Muscle of arm (tissue), 14 donors: ENCODE measurements around the gene OSBPL6. TPM values are rescaled to one million over a fixed set of nuclear protein-coding genes. Genes with fewer than 3 reads are reported as not detected.
"Not testable (repeated sequence)": the region's sequence is repeated elsewhere in the genome, so short reads cannot be mapped to it uniquely, and the experiment has no call there.

Experiments used
- DNase-seq: peaks from one replicate; pipeline ENCODE4 v3.0.0-alpha.2; 2013
- long read RNA-seq, 11 donors: transcript quantifications; one replicate each; lab custom pipeline, GENCODE V29; 2026
- polyA plus RNA-seq, 12 donors: library from polyadenylated mRNA; unstranded; fragments of 120-200 nt; gene quantifications; one replicate each; pipeline ENCODE4 v1.2.1, GENCODE V29; 2013; ENCODE audit not compliant: insufficient read length in 12 of 12

OSBPL6 gene
- 1 to 10 TPM in 11 of 12 donors, not detected in 1; 2.2 to 9.8 (median 7.6) TPM for polyA plus RNA-seq
- long read RNA-seq, donor 1, result 0 reads
- long read RNA-seq, donor 2, result 0 reads
- long read RNA-seq, donor 3, partial matches to known transcripts, result 0 of 2 reads
- long read RNA-seq, donor 3, other reads (novel, unspliced or antisense), result 0 of 2 reads
- long read RNA-seq, donor 4, result 0 reads
- long read RNA-seq, donor 5, result 0 reads
- long read RNA-seq, donor 6, result 0 reads
- long read RNA-seq, donor 7, result 0 reads
- long read RNA-seq, donor 8, result 0 reads
- long read RNA-seq, donor 9, result 0 reads
- long read RNA-seq, donor 10, result 0 reads
- long read RNA-seq, donor 11, full-length matches to known transcripts, result 1 of 1 reads
- long read RNA-seq, donor 11, partial matches to known transcripts, result 0 of 1 reads
- long read RNA-seq, donor 11, other reads (novel, unspliced or antisense), result 0 of 1 reads

GRCh38 chr2:178193823-178194599 is at the start of gene OSBPL6:
Gene OSBPL6 (plus strand): TSS chr2:178194512. CDS start chr2:178306185, 111,673 bp downstream.
- peak; percentile 73 for DNase-seq

DNA sequence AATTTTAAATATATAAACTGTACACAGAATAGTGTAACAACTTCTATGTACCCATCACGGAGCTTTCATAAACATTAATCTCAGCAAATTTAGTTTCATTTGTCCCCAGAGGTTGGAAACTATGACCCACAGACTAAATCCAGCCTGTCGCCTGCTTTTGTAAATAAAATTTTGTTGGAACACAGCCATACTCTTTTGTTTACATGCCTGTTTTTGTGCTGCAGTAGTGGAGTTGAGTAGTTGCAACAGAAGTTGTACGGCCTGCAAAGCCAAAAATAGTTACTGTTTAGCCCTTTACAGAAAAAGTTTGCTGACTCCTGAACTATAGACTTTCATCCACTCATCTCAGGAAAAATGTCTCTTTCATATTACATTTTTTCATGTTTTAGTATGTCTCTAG is 42.3 kb upstream of the OSBPL6 start:
- DNase-seq, result no peak

DNA sequence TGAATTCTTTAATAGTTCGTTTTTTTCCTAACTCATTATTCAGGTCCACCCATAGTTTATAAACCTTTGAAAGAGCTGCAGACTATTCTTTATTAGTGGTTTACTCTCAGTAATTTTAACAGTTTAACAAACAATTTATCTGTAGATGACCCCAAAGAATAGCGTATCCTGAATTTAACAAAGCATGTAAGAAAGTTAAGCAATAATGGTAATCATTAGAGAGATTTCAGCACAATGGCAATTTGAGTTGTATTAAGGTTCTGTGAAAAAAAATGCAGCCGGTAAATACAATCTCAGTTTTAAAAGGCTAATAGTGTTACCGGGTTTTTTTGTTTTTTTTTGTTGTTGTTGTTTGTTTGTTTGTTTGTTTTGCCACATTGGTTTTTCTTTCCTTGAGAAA is 41.8 kb upstream of the OSBPL6 start:
- DNase-seq, result no peak

DNA sequence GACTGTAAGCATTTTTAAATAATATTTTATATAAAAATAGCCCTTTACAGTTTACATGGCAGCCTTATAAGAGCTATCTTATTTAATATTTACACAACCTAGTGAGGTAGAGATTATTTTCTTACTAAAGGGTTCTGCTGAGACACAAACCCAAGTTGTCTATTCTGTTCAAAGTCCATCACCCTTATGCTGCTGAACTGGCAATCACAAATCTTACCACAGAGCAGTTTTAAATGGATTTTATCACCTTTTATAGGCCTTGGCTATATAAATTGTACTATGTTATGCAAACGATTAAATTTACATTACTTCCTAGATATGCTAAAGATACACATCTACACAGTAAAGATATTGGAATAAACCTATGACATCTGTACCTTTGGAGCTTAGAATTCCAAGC is 41.3 kb upstream of the OSBPL6 start:
- no peak for DNase-seq

DNA sequence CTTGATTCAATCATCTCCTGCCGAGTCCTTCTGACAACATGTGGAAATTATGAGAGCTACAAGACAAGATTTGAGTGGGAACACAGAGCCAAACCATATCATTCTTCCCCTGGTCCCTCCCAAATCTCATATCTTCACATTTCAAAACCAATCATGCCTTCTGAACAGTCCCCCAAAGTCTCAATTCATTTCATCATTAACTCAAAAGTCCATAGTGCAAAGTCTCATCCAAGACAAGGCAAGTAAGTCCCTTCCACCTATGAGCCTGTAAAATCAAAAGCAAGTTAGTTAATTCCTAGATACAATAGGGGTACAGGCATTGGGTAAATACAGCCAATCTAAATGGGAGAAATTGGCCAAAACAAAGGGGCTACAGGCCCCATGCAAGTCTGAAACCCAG is 40.4 kb upstream of the OSBPL6 start:
- not testable (repeated sequence) for DNase-seq

DNA sequence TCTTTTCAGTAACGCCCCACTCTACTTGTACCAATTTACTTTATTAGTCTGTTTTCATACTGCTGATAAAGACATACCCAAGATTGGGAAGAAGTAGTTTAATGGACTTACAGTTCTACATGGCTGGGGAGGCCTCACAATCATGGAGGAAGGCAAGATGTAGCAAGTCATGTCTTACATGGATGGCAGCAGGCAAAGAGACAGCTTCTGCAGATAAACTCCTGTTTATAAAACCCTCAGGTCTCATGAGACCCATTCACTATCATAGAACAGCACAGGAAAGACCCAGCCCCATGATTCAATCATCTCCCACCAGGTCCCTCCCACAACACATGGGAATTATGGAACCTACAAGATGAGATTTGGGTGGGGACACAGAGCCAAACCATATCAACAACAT is 38.8 kb upstream of the OSBPL6 start:
- DNase-seq, result no peak

- DNase-seq, result no peak
These were observed 36.7 kb upstream of the OSBPL6 start for GRCh38 chr2:178157574-178157973.

- no peak for DNase-seq
These were observed 34.3 kb upstream of the OSBPL6 start for GRCh38 chr2:178159966-178160365.

- DNase-seq, result no peak
These were observed 33.7 kb upstream of the OSBPL6 start for GRCh38 chr2:178160601-178161000.

GRCh38 chr2:178163395-178163794 is 30.9 kb upstream of the OSBPL6 start:
- no peak for DNase-seq

DNA sequence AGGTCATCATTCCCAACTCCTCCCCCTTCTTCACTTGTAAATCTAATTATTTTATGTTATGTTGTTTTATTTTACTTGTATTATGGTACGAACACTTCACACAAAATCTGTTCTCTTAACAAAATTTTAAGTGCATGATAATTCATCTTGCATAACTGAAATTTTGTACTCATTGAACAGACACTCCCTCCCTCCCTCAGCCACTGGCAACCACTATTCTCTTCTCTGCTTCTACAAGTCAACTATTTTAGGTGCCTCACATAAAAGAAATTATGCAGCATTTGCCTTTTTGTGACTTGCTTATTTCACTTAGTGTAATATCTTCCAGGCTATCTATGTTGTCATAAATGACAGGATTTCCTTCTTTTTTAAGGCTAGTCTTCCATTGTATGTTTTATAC is 30.4 kb upstream of the OSBPL6 start:
- DNase-seq, result no peak

GRCh38 chr2:178173657-178174056 is 20.7 kb upstream of the OSBPL6 start:
- DNase-seq, result no peak

- DNase-seq, result no peak
These were observed 17.1 kb upstream of the OSBPL6 start for GRCh38 chr2:178177066-178177679.

DNA sequence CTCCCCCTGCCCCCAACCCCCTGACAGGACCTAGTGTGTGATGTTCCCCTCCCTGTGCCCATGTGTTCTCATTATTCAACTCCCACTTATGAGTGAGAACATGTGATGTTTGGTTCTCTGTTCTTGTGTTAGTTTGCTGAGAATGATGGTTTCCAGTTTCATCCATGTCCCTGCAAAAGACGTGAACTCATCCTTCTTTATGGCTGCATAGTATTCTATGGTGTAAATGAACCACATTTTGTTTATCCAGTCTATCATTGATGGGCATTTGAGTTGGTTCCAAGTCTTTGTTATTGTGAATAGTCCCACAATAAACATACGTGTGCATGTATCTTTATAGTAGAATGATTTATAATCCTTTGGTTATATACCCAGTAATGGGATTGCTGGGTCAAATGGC is 13.7 kb upstream of the OSBPL6 start:
- not testable (repeated sequence) for DNase-seq

GRCh38 chr2:178187861-178188260 is 6.5 kb upstream of the OSBPL6 start:
- DNase-seq, result no peak

DNA sequence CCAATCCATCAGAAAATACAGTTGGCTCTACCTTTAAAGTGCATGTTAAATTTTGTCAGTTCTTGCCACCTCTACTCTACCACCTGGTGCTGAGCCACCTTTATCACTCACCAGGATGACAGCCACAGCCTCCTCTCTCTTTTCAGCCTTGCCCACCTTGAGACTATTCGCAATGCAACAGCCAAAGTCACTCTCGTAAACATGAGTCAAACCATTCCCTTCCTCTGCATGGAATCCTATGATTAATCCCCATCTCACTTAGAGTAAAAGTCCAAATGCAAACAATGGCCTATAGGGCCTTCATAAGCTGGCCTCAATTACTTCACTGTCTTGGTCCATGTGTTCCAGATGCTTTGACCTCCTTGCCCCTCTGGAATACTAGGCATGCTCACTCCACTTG is 5.8 kb upstream of the OSBPL6 start:
- DNase-seq, result no peak

- no peak for DNase-seq
These were observed 3.3 kb upstream of the OSBPL6 start for GRCh38 chr2:178191004-178191508.

DNA sequence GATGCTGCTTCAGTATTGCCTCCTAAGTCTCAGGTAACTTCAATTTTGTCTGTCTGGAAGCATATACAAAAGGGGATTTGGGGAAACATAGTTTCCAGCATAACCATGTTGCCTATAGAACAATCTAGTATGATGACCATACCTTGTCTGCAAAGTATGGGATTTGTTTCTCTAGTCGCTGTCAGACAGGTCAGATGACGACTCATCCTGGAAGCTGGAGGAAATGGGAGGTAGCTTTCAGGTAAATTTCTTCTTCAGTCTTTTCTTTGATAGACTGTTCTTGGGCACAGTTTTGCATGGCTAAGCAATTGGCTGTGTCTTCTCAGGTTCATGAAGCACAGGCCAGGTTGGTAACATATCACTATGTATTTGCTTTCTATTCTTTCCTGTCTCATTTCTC is 2.8 kb upstream of the OSBPL6 start:
- DNase-seq, result no peak

- DNase-seq, result no peak
These were observed 853 bp upstream of the OSBPL6 start for GRCh38 chr2:178193496-178193822.

DNA sequence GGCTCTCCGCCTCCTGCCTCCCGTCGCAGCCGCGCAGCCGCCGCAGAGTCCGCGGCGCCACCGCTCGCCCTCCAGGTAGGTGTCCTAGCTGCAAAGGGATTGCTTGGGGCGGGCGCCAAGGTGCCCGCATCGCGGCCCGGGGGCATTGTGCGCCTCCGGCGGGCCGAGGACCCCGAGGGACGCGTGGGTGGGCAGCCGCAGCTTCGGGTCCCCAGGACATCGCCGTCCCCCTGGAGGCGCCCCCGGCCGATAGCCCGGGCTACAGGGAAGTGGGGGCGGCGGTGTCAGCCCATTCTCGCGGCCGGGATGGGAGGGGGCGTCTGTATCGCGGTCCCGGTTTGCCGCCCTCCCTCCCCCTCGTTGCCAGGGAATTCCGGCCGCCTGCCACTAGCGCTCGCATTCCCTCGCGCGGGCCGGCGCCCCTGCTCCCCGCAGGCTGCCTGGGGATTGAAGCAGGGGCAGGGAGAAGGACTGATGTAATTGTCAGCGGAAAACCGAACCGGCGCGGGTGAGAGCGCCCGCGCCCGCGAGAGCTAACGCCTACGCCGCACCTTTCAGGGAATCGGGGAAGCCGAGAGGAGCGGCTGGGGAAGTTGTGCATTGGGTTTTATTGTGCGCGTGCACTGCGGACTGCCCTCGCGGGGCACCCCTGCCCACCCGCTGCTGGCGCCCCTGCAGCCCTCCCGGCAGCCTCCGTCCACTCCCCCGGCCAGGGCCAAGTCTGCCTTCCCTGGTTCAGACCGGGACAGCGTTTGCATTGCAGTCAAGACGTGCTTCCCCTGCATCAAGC is 483 bp downstream of the OSBPL6 start:
- peak; percentile 45 for DNase-seq

DNA sequence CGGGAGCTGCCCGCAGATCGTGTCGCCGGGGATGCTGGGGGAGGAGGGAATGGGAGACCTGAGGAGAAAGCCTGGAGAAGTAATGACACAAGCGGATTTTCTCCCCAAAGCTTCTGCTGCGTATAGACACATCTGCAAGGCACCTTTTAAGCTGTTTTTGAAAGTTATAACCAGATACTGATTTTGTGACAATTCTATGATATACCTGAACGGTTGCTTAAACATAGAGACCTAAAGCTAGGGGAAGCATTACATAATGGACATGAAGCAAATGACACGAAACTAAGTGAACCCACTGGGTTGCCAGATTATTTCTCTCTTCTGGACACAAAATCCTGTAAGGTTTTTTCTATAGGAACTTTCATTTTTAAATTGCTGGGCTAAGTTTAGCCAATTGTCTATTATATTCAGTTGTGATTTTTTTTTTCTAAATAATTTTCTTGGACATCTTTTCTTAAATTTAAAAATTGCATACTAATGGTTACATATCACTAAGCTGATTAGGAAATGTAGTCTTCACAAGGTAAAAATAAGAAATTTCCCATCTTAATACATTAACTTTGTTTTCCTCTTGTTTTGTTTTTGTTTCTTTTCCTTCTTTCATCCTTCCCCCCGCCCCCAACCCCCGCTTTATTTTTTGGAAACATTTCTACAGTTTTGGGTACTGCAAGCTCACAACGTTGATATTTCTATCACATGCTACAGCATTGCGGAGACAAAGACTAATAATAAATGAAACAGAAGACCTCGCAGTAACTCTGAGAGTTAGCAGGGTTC is 1.3 kb downstream of the OSBPL6 start:
- no peak for DNase-seq
